ENCODE results near the gene WT1.

Gene WT1

GRCh38 chr11:32387411-32387810, 47.9 kb downstream of the WT1 start:
- no peaks in the 10 kb centered on the region for H3K36me3 ChIP-seq (ENCODE audit: control insufficient read depth, insufficient read depth, low read length)
- no peak overlapping the region for H3K4me2 ChIP-seq (ENCODE audit: low read length)
- no peak overlapping the region for H2AK5ac ChIP-seq (ENCODE audit: low read length)
- no peak overlapping the region for H2BK5ac ChIP-seq (ENCODE audit: low read length)
- no peak overlapping the region for H3K56ac ChIP-seq (ENCODE audit: low read length)
- no peak for DNase-seq
- H3K27me3 ChIP-seq (ENCODE audit: insufficient read depth, low read length, poor library complexity): no peaks in the 10 kb centered on the region
- no peak overlapping the region for H3K27ac ChIP-seq (ENCODE audit: low read depth, low read length)
- H2BK15ac ChIP-seq (replicated peaks; ENCODE audit: low read depth): no peak overlapping the region
- no peak overlapping the region for H3K18ac ChIP-seq (ENCODE audit: low read length)
- H3K4me1 ChIP-seq (ENCODE audit: control insufficient read depth, low read depth, low read length): no peaks in the 10 kb centered on the region
- no peaks in the 10 kb centered on the region for H3K79me1 ChIP-seq (ENCODE audit: low read length)
- no CpG with 5 or more reads among the region's 4 CpGs for WGBS (ENCODE audit: extremely low coverage, insufficient coverage, low lambda C conversion rate)
- no peak overlapping the region for H3K23ac ChIP-seq (ENCODE audit: low read length)
- H4K8ac ChIP-seq (ENCODE audit: low read depth, low read length): no peak overlapping the region
- H2BK120ac ChIP-seq (ENCODE audit: low read depth, low read length): no peak overlapping the region
- no peak overlapping the region for H3K4me3 ChIP-seq (ENCODE audit: low read length)
- H3K4ac ChIP-seq (ENCODE audit: low read depth, low read length): no peak overlapping the region
- H3K79me2 ChIP-seq (ENCODE audit: control insufficient read depth, insufficient read depth, low read length): no peaks in the 10 kb centered on the region
- no peak overlapping the region for H3K9ac ChIP-seq (ENCODE audit: low read length)
- H4K5ac ChIP-seq (ENCODE audit: low read length): no peak overlapping the region

GRCh38 chr11:32386770-32387377, 48.5 kb downstream of the WT1 start:
- no peak overlapping the region for H2BK15ac ChIP-seq (replicated peaks; ENCODE audit: low read depth)
- no peak overlapping the region for H3K4me2 ChIP-seq (ENCODE audit: low read length)
- H2BK120ac ChIP-seq (ENCODE audit: low read depth, low read length): no peak overlapping the region
- DNase-seq: peak; percentile 23
- H3K56ac ChIP-seq (ENCODE audit: low read length): no peak overlapping the region
- H3K79me2 ChIP-seq (ENCODE audit: control insufficient read depth, insufficient read depth, low read length): no peaks in the 10 kb centered on the region
- H2AK5ac ChIP-seq (ENCODE audit: low read length): no peak overlapping the region
- H3K4ac ChIP-seq (ENCODE audit: low read depth, low read length): no peak overlapping the region
- H3K4me1 ChIP-seq (ENCODE audit: control insufficient read depth, low read depth, low read length): no peaks in the 10 kb centered on the region
- no peaks in the 10 kb centered on the region for H3K79me1 ChIP-seq (ENCODE audit: low read length)
- no peak overlapping the region for H3K4me3 ChIP-seq (ENCODE audit: low read length)
- no peaks in the 10 kb centered on the region for H3K27me3 ChIP-seq (ENCODE audit: insufficient read depth, low read length, poor library complexity)
- H3K27ac ChIP-seq (ENCODE audit: low read depth, low read length): no peak overlapping the region
- H4K8ac ChIP-seq (ENCODE audit: low read depth, low read length): no peak overlapping the region
- H3K18ac ChIP-seq (ENCODE audit: low read length): no peak overlapping the region
- H3K9ac ChIP-seq (ENCODE audit: low read length): no peak overlapping the region
- no peak overlapping the region for H4K5ac ChIP-seq (ENCODE audit: low read length)
- no peak overlapping the region for H2BK5ac ChIP-seq (ENCODE audit: low read length)
- WGBS (ENCODE audit: extremely low coverage, insufficient coverage, low lambda C conversion rate): no CpG with 5 or more reads among the region's 8 CpGs
- H3K23ac ChIP-seq (ENCODE audit: low read length): no peak overlapping the region
- no peaks in the 10 kb centered on the region for H3K36me3 ChIP-seq (ENCODE audit: control insufficient read depth, insufficient read depth, low read length)

- Histone ChIP-seq H4K5ac (ENCODE audit: low read length) (no peak overlapping the region), H3K9ac (ENCODE audit: low read length) (no peak overlapping the region), H2BK5ac (ENCODE audit: low read length) (no peak overlapping the region), H3K4me2 (ENCODE audit: low read length) (no peak overlapping the region), H3K23ac (ENCODE audit: low read length) (no peak overlapping the region), H3K27ac (ENCODE audit: low read depth, low read length) (no peak overlapping the region), H2BK120ac (ENCODE audit: low read depth, low read length) (no peak overlapping the region), H3K4ac (ENCODE audit: low read depth, low read length) (no peak overlapping the region), H4K8ac (ENCODE audit: low read depth, low read length) (no peak overlapping the region), H3K36me3 (ENCODE audit: control insufficient read depth, insufficient read depth, low read length) (no peaks in the 10 kb centered on the region), H3K4me1 (ENCODE audit: control insufficient read depth, low read depth, low read length) (no peaks in the 10 kb centered on the region), H2BK15ac (replicated peaks; ENCODE audit: low read depth) (no peak overlapping the region), H3K18ac (ENCODE audit: low read length) (no peak overlapping the region), H3K4me3 (ENCODE audit: low read length) (no peak overlapping the region), H3K79me1 (ENCODE audit: low read length) (no peaks in the 10 kb centered on the region), H3K56ac (ENCODE audit: low read length) (no peak overlapping the region), H3K79me2 (ENCODE audit: control insufficient read depth, insufficient read depth, low read length) (no peaks in the 10 kb centered on the region), H2AK5ac (ENCODE audit: low read length) (no peak overlapping the region), H3K27me3 (ENCODE audit: insufficient read depth, low read length, poor library complexity) (no peaks in the 10 kb centered on the region)
- DNase-seq: peak; percentile 63
- WGBS (ENCODE audit: extremely low coverage, insufficient coverage, low lambda C conversion rate): no CpG with 5 or more reads among the region's 2 CpGs
These were observed 49.3 kb downstream of the WT1 start for GRCh38 chr11:32385998-32386397.

GRCh38 chr11:32382339-32383049, 52.8 kb downstream of the WT1 start:
- no peak overlapping the region for H2BK15ac ChIP-seq (replicated peaks; ENCODE audit: low read depth)
- H3K4ac ChIP-seq (ENCODE audit: low read depth, low read length): no peak overlapping the region
- no peak overlapping the region for H2BK120ac ChIP-seq (ENCODE audit: low read depth, low read length)
- H3K23ac ChIP-seq (ENCODE audit: low read length): no peak overlapping the region
- H3K79me2 ChIP-seq (ENCODE audit: control insufficient read depth, insufficient read depth, low read length): no peaks in the 10 kb centered on the region
- DNase-seq: no peak
- H2AK5ac ChIP-seq (ENCODE audit: low read length): no peak overlapping the region
- H3K4me2 ChIP-seq (ENCODE audit: low read length): no peak overlapping the region
- H3K27ac ChIP-seq (ENCODE audit: low read depth, low read length): no peak overlapping the region
- no peaks in the 10 kb centered on the region for H3K4me1 ChIP-seq (ENCODE audit: control insufficient read depth, low read depth, low read length)
- no peak overlapping the region for H3K9ac ChIP-seq (ENCODE audit: low read length)
- H3K4me3 ChIP-seq (ENCODE audit: low read length): no peak overlapping the region
- no CpG with 5 or more reads among the region's 10 CpGs for WGBS (ENCODE audit: extremely low coverage, insufficient coverage, low lambda C conversion rate)
- H2BK5ac ChIP-seq (ENCODE audit: low read length): no peak overlapping the region
- H3K56ac ChIP-seq (ENCODE audit: low read length): no peak overlapping the region
- no peak overlapping the region for H3K18ac ChIP-seq (ENCODE audit: low read length)
- H4K5ac ChIP-seq (ENCODE audit: low read length): no peak overlapping the region
- no peak overlapping the region for H4K8ac ChIP-seq (ENCODE audit: low read depth, low read length)
- no peaks in the 10 kb centered on the region for H3K36me3 ChIP-seq (ENCODE audit: control insufficient read depth, insufficient read depth, low read length)
- no peaks in the 10 kb centered on the region for H3K79me1 ChIP-seq (ENCODE audit: low read length)
- H3K27me3 ChIP-seq (ENCODE audit: insufficient read depth, low read length, poor library complexity): no peaks in the 10 kb centered on the region

GRCh38 chr11:32381179-32381578, 54.2 kb downstream of the WT1 start:
- no peaks in the 10 kb centered on the region for H3K4me1 ChIP-seq (ENCODE audit: control insufficient read depth, low read depth, low read length)
- H3K56ac ChIP-seq (ENCODE audit: low read length): no peak overlapping the region
- no peak overlapping the region for H3K27ac ChIP-seq (ENCODE audit: low read depth, low read length)
- no peak for DNase-seq
- H4K5ac ChIP-seq (ENCODE audit: low read length): no peak overlapping the region
- no peak overlapping the region for H2BK120ac ChIP-seq (ENCODE audit: low read depth, low read length)
- no peak overlapping the region for H2AK5ac ChIP-seq (ENCODE audit: low read length)
- H3K9ac ChIP-seq (ENCODE audit: low read length): no peak overlapping the region
- H4K8ac ChIP-seq (ENCODE audit: low read depth, low read length): no peak overlapping the region
- H3K4me3 ChIP-seq (ENCODE audit: low read length): no peak overlapping the region
- H3K4ac ChIP-seq (ENCODE audit: low read depth, low read length): no peak overlapping the region
- H3K79me2 ChIP-seq (ENCODE audit: control insufficient read depth, insufficient read depth, low read length): no peaks in the 10 kb centered on the region
- H3K18ac ChIP-seq (ENCODE audit: low read length): no peak overlapping the region
- H2BK5ac ChIP-seq (ENCODE audit: low read length): no peak overlapping the region
- H3K23ac ChIP-seq (ENCODE audit: low read length): no peak overlapping the region
- no peaks in the 10 kb centered on the region for H3K27me3 ChIP-seq (ENCODE audit: insufficient read depth, low read length, poor library complexity)
- H3K79me1 ChIP-seq (ENCODE audit: low read length): no peaks in the 10 kb centered on the region
- H3K36me3 ChIP-seq (ENCODE audit: control insufficient read depth, insufficient read depth, low read length): no peaks in the 10 kb centered on the region
- no peak overlapping the region for H3K4me2 ChIP-seq (ENCODE audit: low read length)
- no peak overlapping the region for H2BK15ac ChIP-seq (replicated peaks; ENCODE audit: low read depth)
- no CpG with 5 or more reads among the region's 9 CpGs for WGBS (ENCODE audit: extremely low coverage, insufficient coverage, low lambda C conversion rate)

GRCh38 chr11:32379719-32380118, 55.6 kb downstream of the WT1 start:
- no peak overlapping the region for H3K4me3 ChIP-seq (ENCODE audit: low read length)
- no peaks in the 10 kb centered on the region for H3K79me1 ChIP-seq (ENCODE audit: low read length)
- H3K4ac ChIP-seq (ENCODE audit: low read depth, low read length): no peak overlapping the region
- no peaks in the 10 kb centered on the region for H3K4me1 ChIP-seq (ENCODE audit: control insufficient read depth, low read depth, low read length)
- H2BK5ac ChIP-seq (ENCODE audit: low read length): no peak overlapping the region
- no peak overlapping the region for H4K8ac ChIP-seq (ENCODE audit: low read depth, low read length)
- H3K27ac ChIP-seq (ENCODE audit: low read depth, low read length): no peak overlapping the region
- H2BK15ac ChIP-seq (replicated peaks; ENCODE audit: low read depth): no peak overlapping the region
- no peaks in the 10 kb centered on the region for H3K27me3 ChIP-seq (ENCODE audit: insufficient read depth, low read length, poor library complexity)
- H3K23ac ChIP-seq (ENCODE audit: low read length): no peak overlapping the region
- no peak overlapping the region for H2AK5ac ChIP-seq (ENCODE audit: low read length)
- DNase-seq: no peak
- no peaks in the 10 kb centered on the region for H3K36me3 ChIP-seq (ENCODE audit: control insufficient read depth, insufficient read depth, low read length)
- WGBS (ENCODE audit: extremely low coverage, insufficient coverage, low lambda C conversion rate): no CpG with 5 or more reads among the region's 10 CpGs
- no peak overlapping the region for H2BK120ac ChIP-seq (ENCODE audit: low read depth, low read length)
- H4K5ac ChIP-seq (ENCODE audit: low read length): no peak overlapping the region
- no peak overlapping the region for H3K18ac ChIP-seq (ENCODE audit: low read length)
- H3K9ac ChIP-seq (ENCODE audit: low read length): no peak overlapping the region
- no peak overlapping the region for H3K4me2 ChIP-seq (ENCODE audit: low read length)
- no peak overlapping the region for H3K56ac ChIP-seq (ENCODE audit: low read length)
- no peaks in the 10 kb centered on the region for H3K79me2 ChIP-seq (ENCODE audit: control insufficient read depth, insufficient read depth, low read length)
